SH-SY5Y (cell line): ENCODE results near the gene AHNAK.

Source experiments
- GATA2 ChIP-seq: IDR thresholded peaks from 2 replicates; pipeline ENCODE4 v1.6.1; 2011; ENCODE audit warnings: mild to moderate bottlenecking, low read depth, low read length
- GATA3 ChIP-seq: IDR thresholded peaks from 2 replicates; pipeline ENCODE4 v1.6.1; 2011; ENCODE audit warnings: low read depth, mild to moderate bottlenecking, low read length, moderate library complexity

DNA sequence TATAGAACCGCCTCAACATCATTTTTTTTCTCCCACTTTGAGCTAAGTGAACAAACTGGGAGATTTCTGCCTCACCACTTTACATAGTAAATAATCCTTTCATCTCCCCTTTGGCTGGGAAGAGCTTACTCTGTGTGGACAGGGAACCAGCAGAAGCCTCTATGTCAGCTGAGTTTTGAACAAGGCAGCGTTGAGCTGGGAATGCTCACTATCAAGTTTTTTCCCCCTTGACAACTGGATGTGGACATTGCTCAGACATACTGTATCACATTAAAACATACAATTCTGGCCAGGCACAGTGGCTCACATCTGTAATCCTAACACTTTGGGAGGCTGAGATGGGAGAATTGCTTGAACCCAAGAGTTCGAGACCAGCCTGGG, 46.0 kb downstream of the AHNAK start:
- TF ChIP-seq GATA3 (no peak), GATA2 (no peak)
